Activated CD4-positive, CD25-positive, alpha-beta regulatory T cell treated with anti-CD3 and anti-CD28 coated beads, Interleukin-2, amount 50 U/mL, for 24 hours (primary cell): ENCODE data around the gene NFATC1.
A peak's percentile ranks its signal among the peaks of the same experiment; 100 is the strongest.
"Not testable (repeated sequence)": the region's sequence is repeated elsewhere in the genome, so short reads cannot be mapped to it uniquely, and the experiment has no call there.

Experiments
- ATAC-seq, 2 donors: fragments of 150-1000 bp; cut with Tn5 transposase; one replicate each; pipeline ENCODE4 v1.10.0; 2021; ENCODE audit warnings: mild to moderate bottlenecking in 1 of 2, moderate library complexity in 1 of 2

Gene NFATC1

GRCh38 chr18:79493801-79494211 lies 98.1 kb downstream of the NFATC1 start:
- no peak for ATAC-seq

GRCh38 chr18:79494936-79495335 lies 99.2 kb downstream of the NFATC1 start:
- ATAC-seq: no peak

- ATAC-seq: no peak
These were observed 99.9 kb downstream of the NFATC1 start for GRCh38 chr18:79495591-79496071.

- no peak for ATAC-seq
These were observed 100.7 kb downstream of the NFATC1 start for GRCh38 chr18:79496237-79496977.

- ATAC-seq: no peak
These were observed 101.4 kb downstream of the NFATC1 start for GRCh38 chr18:79496978-79497637.

- peak in 1 of 2 donors; percentile 25 for ATAC-seq
These were observed 101.9 kb downstream of the NFATC1 start for GRCh38 chr18:79497638-79498081.

GRCh38 chr18:79498662-79499061 lies 102.9 kb downstream of the NFATC1 start:
- no peak for ATAC-seq

- ATAC-seq: no peak
These were observed 105.3 kb downstream of the NFATC1 start for GRCh38 chr18:79501006-79501405.

- ATAC-seq: peak in 1 of 2 donors; percentile 16
These were observed 107.1 kb downstream of the NFATC1 start for GRCh38 chr18:79502782-79503181.

GRCh38 chr18:79503406-79503805 lies 107.7 kb downstream of the NFATC1 start:
- ATAC-seq: no peak

- no peak for ATAC-seq
These were observed 108.3 kb downstream of the NFATC1 start for GRCh38 chr18:79504034-79504433.

GRCh38 chr18:79504495-79504894 lies 108.8 kb downstream of the NFATC1 start:
- ATAC-seq: not testable (repeated sequence)

GRCh38 chr18:79505465-79505864 lies 109.7 kb downstream of the NFATC1 start:
- not testable (repeated sequence) for ATAC-seq

- peak in 1 of 2 donors; percentile 11 for ATAC-seq
These were observed 110.7 kb downstream of the NFATC1 start for GRCh38 chr18:79506191-79507075.

- peak; percentile 21 to 51 for ATAC-seq
These were observed 111.4 kb downstream of the NFATC1 start for GRCh38 chr18:79507076-79507545.

- peak in 1 of 2 donors; percentile 6 for ATAC-seq
These were observed 112.1 kb downstream of the NFATC1 start for GRCh38 chr18:79507546-79508480.

GRCh38 chr18:79508565-79509535 lies 113.1 kb downstream of the NFATC1 start:
- no peak for ATAC-seq

- no peak for ATAC-seq
These were observed 113.8 kb downstream of the NFATC1 start for GRCh38 chr18:79509536-79509930.

GRCh38 chr18:79510046-79510685 lies 114.4 kb downstream of the NFATC1 start:
- no peak for ATAC-seq

- ATAC-seq: no peak
These were observed 115.1 kb downstream of the NFATC1 start for GRCh38 chr18:79510731-79511241.
